K562 (cell line): ENCODE measurements around the gene TENM3. TPM values are rescaled to one million over a fixed set of nuclear protein-coding genes. Genes with fewer than 3 reads are reported as not detected.

ENCODE experiments used
- ATAC-seq: fragments of 200-7000 bp; cut with Tn5 transposase; 3 replicates; pipeline ENCODE4 v1.9.1; 2020; ENCODE audit warnings: moderate library complexity
- BruUV-seq: library from RNA; stranded (reverse); fragments of 400-500 nt; replicated peaks from 2 replicates; lab custom pipeline; 2021; lab: Mats Ljungman, UMichigan
- CTCF ChIA-PET: fragments of 300-600 bp; formaldehyde crosslinking; extraction: SDS; loops from one replicate; lab custom pipeline; 2021; ENCODE audit warnings: low intra/inter-chr PET ratio; lab: Yijun Ruan, JAX
- POLR2A ChIA-PET: fragments of 300-600, 350-650 bp; sonication (Branson Sonifier 250); formaldehyde crosslinking; extraction: SDS; loops from one replicate; lab custom pipeline; 2021; ENCODE audit warnings: antibody characterized with exemption, inconsistent platforms; lab: Yijun Ruan, JAX
- DNase-seq, 4 experiments: peaks; one replicate each; pipeline versions ENCODE4 v3.0.0 to v3.0.0-alpha.2; 2011 to 2018; ENCODE audit warnings: low spot score in 3 of 4, mixed read lengths in 3 of 4; ENCODE audit errors: extremely low read depth in 1 of 4
- FAIRE-seq: peaks from 2 replicates; lab custom pipeline; 2011; peaks lifted over from hg19 to GRCh38; lab: Jason Lieb, UNC
- H2AFZ ChIP-seq: 2 replicates; pipeline ENCODE4 v1.6.0; 2011; ENCODE audit warnings: low read depth, low read length, control low read depth, inconsistent platforms
- H3K27ac ChIP-seq: fragments of 200-600 bp; 3 replicates; pipeline ENCODE4 v1.8.0; 2011; ENCODE audit warnings: low read depth, mild to moderate bottlenecking, control low read depth, inconsistent platforms, low read length, moderate library complexity, mixed read lengths; ENCODE audit errors: extremely low read depth
- H3K27me3 ChIP-seq, 2 experiments: fragments of 300-600 bp in 1 of 2; 2 replicates in 1 of 2; 3 replicates in 1 of 2; pipeline versions ENCODE4 v1.6.0 to v1.8.0; 2011; ENCODE audit warnings: inconsistent platforms in 2 of 2, low read length in 2 of 2, mild to moderate bottlenecking in 1 of 2, mixed read lengths in 1 of 2, moderate library complexity in 1 of 2; ENCODE audit not compliant: control insufficient read depth in 2 of 2, insufficient read depth in 2 of 2
- H3K36me3 ChIP-seq: fragments of 300-600 bp; 3 replicates; pipeline ENCODE4 v1.8.0; 2011; ENCODE audit warnings: mild to moderate bottlenecking, low read length, inconsistent platforms; ENCODE audit not compliant: control insufficient read depth, insufficient read depth
- H3K4me1 ChIP-seq, 2 experiments: fragments of 200-600 bp in 1 of 2; replicated peaks in 1 of 2; 2 replicates in 1 of 2; 3 replicates in 1 of 2; pipeline versions ENCODE4 v1.5.1 to v1.8.0; 2011; ENCODE audit warnings: inconsistent platforms in 2 of 2, low read length in 2 of 2, mild to moderate bottlenecking in 1 of 2, mixed read lengths in 1 of 2, moderate library complexity in 1 of 2; ENCODE audit not compliant: control insufficient read depth in 2 of 2, insufficient read depth in 2 of 2
- H3K4me2 ChIP-seq: 2 replicates; pipeline ENCODE4 v1.6.1; 2011; ENCODE audit warnings: low read length, control low read depth, inconsistent platforms, mixed read lengths; ENCODE audit not compliant: insufficient read depth
- H3K4me3 ChIP-seq: fragments of 200-600 bp; sonication (generic), shearing (Covaris generic); 2 replicates; pipeline ENCODE4 v1.5.1; 2016; ENCODE audit warnings: control low read depth, inconsistent platforms
- H3K79me2 ChIP-seq: fragments of 200-600 bp; 3 replicates; pipeline ENCODE4 v1.8.0; 2011; ENCODE audit warnings: low read length, inconsistent platforms; ENCODE audit not compliant: control insufficient read depth, insufficient read depth
- H3K9ac ChIP-seq, 2 experiments: 2 replicates each; pipeline versions ENCODE4 v1.6.0 to v1.6.1; 2011; ENCODE audit warnings: low read depth in 2 of 2, low read length in 2 of 2, control low read depth in 1 of 2, inconsistent platforms in 1 of 2, mild to moderate bottlenecking in 1 of 2, mixed read lengths in 1 of 2; ENCODE audit not compliant: insufficient read depth in 1 of 2
- H3K9me1 ChIP-seq: one replicate; pipeline ENCODE4 v1.6.0; 2011; ENCODE audit warnings: inconsistent platforms, mild to moderate bottlenecking, low read length, moderate library complexity; ENCODE audit not compliant: control insufficient read depth, insufficient read depth
- H3K9me3 ChIP-seq: replicated peaks from 2 replicates; pipeline ENCODE4 v1.5.1; 2011; ENCODE audit warnings: low read depth, low read length, inconsistent platforms; ENCODE audit not compliant: control insufficient read depth, insufficient read depth
- H4K20me1 ChIP-seq: replicated peaks from 2 replicates; pipeline ENCODE4 v1.6.1; 2011; ENCODE audit warnings: low read length, inconsistent platforms, mixed read lengths; ENCODE audit not compliant: control insufficient read depth, insufficient read depth
- GATA2 ChIP-seq: sonication (generic); formaldehyde crosslinking; IDR thresholded peaks from 2 replicates; pipeline ENCODE4 v1.4.0; 2020; ENCODE audit warnings: mild to moderate bottlenecking, missing genetic modification reagents
- GTF2F1 ChIP-seq: IDR thresholded peaks from 2 replicates; pipeline ENCODE4 v1.6.1; 2011; ENCODE audit warnings: low read depth, low read length, improper control_type of control experiment
- ILF3 ChIP-seq: fragments of 450-650 bp; IDR thresholded peaks from 2 replicates; pipeline ENCODE4 v1.6.1; 2018; ENCODE audit warnings: antibody characterized with exemption, mild to moderate bottlenecking, moderate library complexity, borderline replicate concordance
- KAT7 ChIP-seq: sonication (generic); formaldehyde crosslinking; IDR thresholded peaks from 2 replicates; pipeline ENCODE4 v1.8.0; 2022; ENCODE audit warnings: missing genetic modification reagents, mild to moderate bottlenecking, borderline replicate concordance
- MIER1 ChIP-seq: fragments of 450-650 bp; IDR thresholded peaks from 2 replicates; pipeline ENCODE4 v1.6.1; 2016; ENCODE audit warnings: antibody characterized with exemption, mild to moderate bottlenecking, low read depth
- PML ChIP-seq: IDR thresholded peaks from 2 replicates; pipeline ENCODE4 v1.6.1; 2012; ENCODE audit warnings: low read length, inconsistent platforms
- POLR2AphosphoS2 ChIP-seq: IDR thresholded peaks from 2 replicates; pipeline ENCODE4 v1.6.1; 2012; ENCODE audit warnings: low read length, improper control_type of control experiment
- RBM22 ChIP-seq: fragments of 200-400 bp; formaldehyde crosslinking; IDR thresholded peaks from 2 replicates; pipeline ENCODE4 v1.6.1; 2018; ENCODE audit warnings: low read length, low read depth; ENCODE audit not compliant: poor library complexity, severe bottlenecking
- SMAD1 ChIP-seq: fragments of 150-350 bp; IDR thresholded peaks from 2 replicates; pipeline ENCODE4 v1.6.1; 2014; ENCODE audit warnings: low read length, low read depth; ENCODE audit not compliant: partially characterized antibody
- ZBTB26 ChIP-seq: fragments of 450-650 bp; formaldehyde crosslinking; IDR thresholded peaks from 2 replicates; pipeline ENCODE4 v1.4.0; 2022; ENCODE audit warnings: missing genetic modification characterization
- ZBTB33 ChIP-seq: sonication (generic); formaldehyde crosslinking; IDR thresholded peaks from 2 replicates; pipeline ENCODE4 v1.8.1; 2023; ENCODE audit warnings: mild to moderate bottlenecking, missing genetic modification reagents
- ZEB2 ChIP-seq: fragments of 450-650 bp; IDR thresholded peaks from 2 replicates; pipeline ENCODE4 v1.6.1; 2016
- ZNF318 ChIP-seq, 2 experiments: fragments of 450-650 bp; IDR thresholded peaks; 2 replicates each; pipeline ENCODE4 v1.6.1; 2016; ENCODE audit warnings: mild to moderate bottlenecking in 2 of 2, borderline replicate concordance in 1 of 2, low read depth in 1 of 2, moderate library complexity in 1 of 2
- WGBS: fragments of 100-300 bp; shearing (Covaris generic); methylation state at CpG from one replicate; pipeline ENCODE4 v1.1.6; 2016; ENCODE audit warnings: low coverage, mixed read lengths; ENCODE audit not compliant: insufficient coverage; ENCODE audit errors: missing lambda C conversion rate; 5-methylcytosine and 5-hydroxymethylcytosine counted together
- in situ Hi-C: fragments of 300-500 bp; cut with MboI; formaldehyde crosslinking; loops from 4 replicates; pipeline ENCODE4 v1.15.0; 2018; ENCODE audit warnings: inconsistent platforms, mixed read lengths
- intact Hi-C: fragments of 100-400 bp; cut with micrococcal nuclease; formaldehyde crosslinking; loops from 2 replicates; pipeline ENCODE4 v1.14.2; 2022
- polyA plus RNA-seq, 8 experiments: library from polyadenylated mRNA; depleted of rRNA in 4 of 8; stranded (reverse) in 5 of 8; unstranded in 3 of 8; fragments of >200 nt; fragmentation: Nextera tagmentation in 2 of 8; fragmentation: Illumina TruSeq in 1 of 8; extraction: Ambion mirVana in 2 of 8; extraction: Trizol in 1 of 8; gene quantifications; 2 replicates each; pipeline versions ENCODE4 v1.2.1 to v1.2.3, GENCODE V29; 2011 to 2014; ENCODE audit warnings: inconsistent platforms in 1 of 8, missing spikeins in 1 of 8
- total RNA-seq, 7 experiments: library from RNA; depleted of rRNA in 6 of 7; stranded (reverse); fragments of >200 nt in 6 of 7; fragmentation: Illumina TruSeq in 2 of 7; extraction: Trizol in 2 of 7; gene quantifications; 2 replicates each; pipeline versions ENCODE4 v1.2.1 to v1.2.3, GENCODE V29; 2011 to 2021; ENCODE audit warnings: low replicate concordance in 1 of 7

Gene TENM3
- total and polyA plus RNA-seq, 9 of the 15 experiments (the other 6 are each of a cell fraction or from before 2014, with no cell fraction given), result 0.01 to 0.02 TPM; not detected in 7

- DNase-seq (no peak), ATAC-seq (no peak), FAIRE-seq (no peak)
- Histone ChIP-seq H3K4me1 (no peaks in the 10 kb centered on the region), H3K9ac (no peak overlapping the region), H2AFZ (no peak overlapping the region), H3K27me3 (no peaks in the 10 kb centered on the region), H3K9me3 (no peaks in the 10 kb centered on the region), H3K4me2 (no peak overlapping the region), H4K20me1 (no peaks in the 10 kb centered on the region), H3K4me3 (no peak overlapping the region), H3K36me3 (no peaks in the 10 kb centered on the region), H3K27ac (no peak overlapping the region), H3K9me1 (no peaks in the 10 kb centered on the region), H3K79me2 (no peaks in the 10 kb centered on the region)
- ChIA-PET CTCF (no interaction called here), POLR2A (no interaction called here)
- BruUV-seq, result no TSS peak
- in situ Hi-C loops, result no loop called here
- intact Hi-C loops, result no loop called here
- 0% methylated on average over 6 of the region's 6 CpGs for WGBS
- TF ChIP-seq GATA2 (CRISPR knock-in tag) (no peak), ZBTB26 (CRISPR knock-in tag) (no peak), PML (no peak), SMAD1 (no peak), ZBTB33 (CRISPR knock-in tag) (no peak), ZEB2 (no peak), RBM22 (no peak), MIER1 (no peak), KAT7 (CRISPR knock-in tag) (no peak), POLR2AphosphoS2 (no peak), ZNF318 (IDR thresholded peaks at IDR 0.05; ENCODE audit: borderline replicate concordance in 1 of 2, low read depth in 1 of 2) (no peak), ILF3 (no peak), GTF2F1 (no peak)
Observed at GRCh38 chr4:182382941-182383340, 139.7 kb downstream of the TENM3 start.
